Nucleus accumbens (tissue), 56 donors: ENCODE measurements around the gene BLM.
"Not testable (repeated sequence)": the region's sequence is repeated elsewhere in the genome, so short reads cannot be mapped to it uniquely, and the experiment has no call there.

Experiments
- DNase-seq, 56 donors: peaks; one replicate each; lab custom pipeline; 2025; lab: John Stamatoyannopoulos, UW

The BLM gene

GRCh38 chr15:90816401-90817116, 99.4 kb downstream of the BLM start:
- DNase-seq, result no peak

DNA sequence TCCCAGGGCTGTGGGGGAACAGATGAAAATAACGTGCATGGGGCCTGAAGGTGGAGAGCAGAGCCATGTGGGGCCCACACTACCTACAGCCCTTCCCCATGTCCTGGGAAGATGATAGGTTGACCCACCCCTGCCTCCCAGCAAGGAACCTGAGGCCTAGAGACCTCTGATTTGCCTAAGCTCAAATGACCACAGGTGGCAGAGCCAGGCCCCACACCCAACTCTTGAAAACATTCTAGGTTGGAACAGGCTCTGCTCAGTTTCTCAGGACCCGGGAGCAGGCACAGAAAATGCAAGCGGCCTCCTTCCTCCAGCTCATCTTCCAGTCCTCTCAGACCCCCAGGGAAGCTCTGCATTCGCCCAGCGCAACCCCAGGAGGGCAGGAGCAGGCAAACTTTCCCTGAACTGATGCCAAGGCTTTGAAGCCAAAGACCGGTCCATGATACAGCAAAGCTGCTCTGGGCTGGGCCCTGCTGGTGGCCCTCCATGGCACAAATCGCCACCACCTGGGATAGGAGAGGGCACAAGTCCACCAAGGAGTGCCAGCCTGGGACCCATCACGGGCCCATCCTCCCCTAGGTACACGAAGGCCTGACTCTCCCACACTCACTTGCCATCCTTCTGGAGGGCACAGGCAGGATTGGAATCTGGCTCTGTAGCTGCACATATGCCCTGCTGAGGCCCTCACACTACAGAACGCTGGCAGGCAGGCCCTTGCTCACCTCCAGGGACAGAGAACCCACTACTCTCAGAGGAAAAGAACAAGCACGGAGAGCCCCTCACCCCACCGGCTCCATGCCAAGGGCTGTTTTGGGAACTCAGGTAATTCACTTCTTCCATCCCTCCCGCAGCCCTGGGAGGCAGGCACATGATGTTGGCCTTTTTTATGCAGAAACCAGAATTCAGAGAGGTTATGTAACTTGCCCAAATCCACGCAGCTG, 100.2 kb downstream of the BLM start:
- DNase-seq, result no peak

DNA sequence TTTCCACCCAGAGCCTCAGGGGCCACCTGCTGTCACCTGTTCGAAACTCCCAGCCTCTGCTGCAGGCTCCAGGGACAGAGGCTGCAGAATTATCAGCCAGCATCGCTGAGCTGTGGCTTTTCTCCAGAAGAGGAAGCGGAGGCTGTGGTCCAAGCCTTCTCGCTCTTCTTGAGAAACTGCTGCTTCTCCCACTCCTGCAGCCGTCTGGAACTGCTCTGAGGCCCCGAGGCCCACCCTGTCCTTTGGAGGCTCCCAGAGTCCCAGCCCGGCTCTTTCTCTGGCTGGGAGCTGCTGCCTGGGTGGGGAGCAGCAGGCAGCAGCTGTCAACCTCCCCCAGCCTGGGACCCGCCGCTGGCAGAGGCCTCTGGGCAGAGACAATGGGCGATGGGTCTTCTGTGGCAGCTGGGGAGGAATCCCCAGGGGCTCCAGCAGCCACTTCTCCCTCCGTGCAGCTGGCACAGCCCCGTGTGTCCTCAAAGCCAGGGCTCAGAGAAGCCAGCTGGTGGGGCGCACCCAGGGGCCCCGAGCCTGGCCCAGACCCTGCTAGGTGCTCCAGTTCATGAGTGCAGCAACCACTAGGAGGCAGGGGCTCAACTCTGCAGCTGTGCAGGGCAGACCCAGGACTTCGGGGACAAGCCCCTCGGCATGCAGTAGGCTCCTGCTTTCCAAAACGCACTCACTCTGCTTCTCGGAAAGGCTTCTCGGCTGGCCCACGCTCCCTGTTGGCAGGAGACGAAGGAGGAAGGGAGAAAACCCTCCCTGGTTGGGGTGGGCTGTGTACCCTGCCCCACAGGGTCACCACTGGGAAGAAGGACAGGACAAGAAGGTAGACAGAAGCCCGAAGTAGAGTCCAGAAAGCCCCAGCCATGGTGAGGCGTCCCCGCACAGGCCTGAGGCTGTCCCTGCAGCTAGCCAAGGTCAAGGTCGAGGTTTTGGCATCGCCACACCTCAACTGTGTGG, 101.4 kb downstream of the BLM start:
- DNase-seq, result no peak

- DNase-seq, result no peak
Observed at GRCh38 chr15:90819390-90819789, 102.2 kb downstream of the BLM start.

DNA sequence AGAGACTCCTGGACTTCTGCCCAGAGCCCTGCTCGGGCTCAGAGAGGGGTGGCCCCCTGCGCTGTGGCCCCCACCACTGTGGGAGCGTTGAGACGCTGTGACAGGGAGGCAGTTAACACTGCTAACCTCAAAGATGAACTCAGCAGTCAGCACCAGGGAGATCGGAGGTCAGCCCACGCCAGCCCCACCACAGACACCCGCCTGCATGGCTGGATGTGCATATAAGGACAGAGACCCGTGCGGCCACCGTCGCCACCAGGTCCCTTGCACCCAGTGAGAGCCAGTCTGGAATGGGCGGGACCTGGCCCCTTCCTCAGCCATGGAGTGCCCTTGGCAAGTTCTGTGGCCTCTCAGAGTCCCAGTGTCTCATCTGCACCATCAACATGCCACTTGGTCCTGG, 102.7 kb downstream of the BLM start:
- DNase-seq, result no peak

GRCh38 chr15:90820481-90820880, 103.3 kb downstream of the BLM start:
- no peak for DNase-seq

- no peak for DNase-seq
Observed at GRCh38 chr15:90822204-90822955, 105.2 kb downstream of the BLM start.

- no peak for DNase-seq
Observed at GRCh38 chr15:90823455-90823974, 106.4 kb downstream of the BLM start.

GRCh38 chr15:90825115-90825899, 108.2 kb downstream of the BLM start:
- DNase-seq, result not testable (repeated sequence)

DNA sequence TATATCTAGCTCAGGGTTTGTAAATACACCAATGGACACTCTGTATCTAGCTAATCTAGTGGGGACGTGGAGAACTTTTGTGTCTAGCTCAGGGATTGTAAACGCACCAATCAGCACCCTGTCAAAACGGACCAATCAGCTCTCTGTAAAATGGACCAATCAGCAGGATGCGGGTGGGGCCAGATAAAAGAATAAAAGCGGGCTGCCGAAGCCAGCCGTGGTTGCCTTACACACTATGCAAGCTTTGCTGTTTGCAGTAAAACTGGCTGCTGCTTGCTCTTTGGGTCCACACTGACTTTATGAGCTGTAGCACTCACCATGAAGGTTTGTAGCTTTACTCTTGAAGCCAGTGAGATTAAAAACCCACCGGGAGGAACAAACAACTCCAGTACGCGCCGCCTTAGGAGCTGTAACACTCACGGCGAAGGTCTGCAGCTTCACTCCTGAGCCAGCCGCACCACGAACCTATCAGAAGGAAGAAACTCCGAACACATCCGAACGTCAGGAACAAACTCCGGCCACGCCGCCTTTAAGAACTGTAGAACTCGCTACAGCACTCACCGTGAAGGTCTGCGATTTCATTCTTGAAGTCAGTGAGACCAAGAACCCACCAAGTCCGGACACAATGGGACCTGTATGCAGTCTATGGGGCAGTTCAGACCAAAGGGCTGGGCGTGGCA, 109.2 kb downstream of the BLM start:
- DNase-seq, result not testable (repeated sequence)

- DNase-seq, result no peak
Observed at GRCh38 chr15:90826886-90827435, 109.8 kb downstream of the BLM start.

- no peak for DNase-seq
Observed at GRCh38 chr15:90828111-90828510, 111.0 kb downstream of the BLM start.

DNA sequence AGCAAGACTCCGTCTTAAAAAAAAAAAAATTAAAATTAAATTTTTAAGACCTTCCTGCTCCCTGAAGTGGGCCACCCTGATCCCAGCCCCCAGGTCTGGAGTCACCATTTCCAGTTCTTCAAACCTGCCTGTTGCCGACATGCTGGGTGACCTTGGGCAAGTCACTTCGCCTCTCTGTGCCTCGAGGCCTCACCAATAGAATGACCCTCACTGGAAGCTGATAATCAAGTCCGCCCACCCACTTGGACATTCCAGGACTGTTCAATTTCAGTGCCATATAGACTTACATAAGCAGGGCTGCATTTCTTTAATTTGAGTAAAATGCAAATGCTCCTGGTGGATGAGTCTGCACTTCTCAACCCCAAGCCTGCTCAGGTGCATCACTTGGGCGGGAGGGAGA, 112.0 kb downstream of the BLM start:
- no peak for DNase-seq

DNA sequence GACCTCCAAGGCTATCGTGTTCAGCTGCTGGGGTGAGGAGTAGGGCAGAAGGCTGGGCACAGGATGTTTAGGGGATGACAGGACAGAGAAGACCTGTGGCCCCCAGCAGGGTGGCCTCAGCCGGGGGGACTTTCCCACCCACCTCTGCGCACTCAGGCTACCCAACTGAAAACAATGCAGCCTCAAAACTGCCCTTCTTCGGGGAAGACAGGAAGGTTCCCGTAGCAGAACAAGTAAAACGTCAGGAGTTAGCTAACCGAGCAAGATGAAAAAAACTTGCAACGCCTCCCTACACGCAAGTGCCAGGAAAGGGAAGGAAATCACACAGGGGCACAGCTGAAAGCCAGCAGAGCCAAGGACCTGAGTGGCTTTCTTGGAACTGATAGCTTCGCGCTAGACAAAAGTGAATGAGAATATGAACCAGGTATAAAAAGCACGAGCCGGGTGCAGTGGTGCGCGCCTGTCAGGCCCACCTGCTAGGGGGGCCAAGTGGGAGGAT, 112.8 kb downstream of the BLM start:
- DNase-seq, result peak in 6 of 56 donors; percentile 11 to 31 (median 19)

DNA sequence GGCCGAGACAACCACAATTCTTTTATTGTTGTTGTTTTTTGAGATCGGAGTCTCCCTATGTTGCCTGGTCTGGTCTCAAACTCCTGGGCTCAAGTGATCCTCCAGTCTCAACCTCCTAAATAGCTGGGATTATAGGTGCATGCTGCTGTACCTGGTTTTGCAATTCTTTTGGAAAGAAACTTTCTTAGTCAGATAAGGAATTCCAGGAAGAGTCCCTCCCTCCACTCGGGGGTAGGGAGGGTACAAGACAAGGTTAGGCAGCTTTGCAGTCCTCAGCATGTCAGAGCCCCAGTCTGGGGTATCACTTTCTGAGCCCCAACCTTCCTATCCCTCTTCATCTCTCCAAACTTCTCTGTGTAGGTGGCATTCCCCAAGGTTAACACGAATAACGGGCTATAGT, 117.5 kb downstream of the BLM start:
- no peak for DNase-seq

DNA sequence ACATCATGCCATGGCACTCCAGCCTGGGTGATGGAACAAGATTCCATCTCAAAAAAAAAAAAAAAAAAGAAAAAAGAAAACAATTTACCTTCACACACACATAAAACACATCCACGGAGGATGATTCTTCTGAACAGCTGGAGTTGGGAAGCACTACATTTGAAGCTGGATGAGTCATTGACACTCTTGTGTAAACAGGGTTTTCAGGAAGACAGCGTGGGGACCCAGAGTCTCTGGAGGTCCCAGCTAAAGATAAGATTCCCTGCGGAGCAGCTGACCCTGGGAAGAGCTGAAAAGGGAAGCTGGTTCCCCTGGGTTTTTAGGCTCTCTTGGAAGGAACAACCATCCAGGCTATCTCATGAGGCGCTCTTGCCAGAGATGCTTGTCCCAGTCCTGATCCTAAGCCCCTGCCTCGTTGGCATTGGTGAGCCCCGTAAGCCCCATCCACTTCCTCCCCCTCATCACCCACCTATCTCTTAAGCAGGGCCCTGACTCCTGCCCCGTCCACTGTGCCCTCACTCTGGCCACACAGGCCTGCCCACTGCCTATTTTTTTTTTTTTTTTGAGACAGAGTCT, 119.2 kb downstream of the BLM start:
- DNase-seq, result no peak

DNA sequence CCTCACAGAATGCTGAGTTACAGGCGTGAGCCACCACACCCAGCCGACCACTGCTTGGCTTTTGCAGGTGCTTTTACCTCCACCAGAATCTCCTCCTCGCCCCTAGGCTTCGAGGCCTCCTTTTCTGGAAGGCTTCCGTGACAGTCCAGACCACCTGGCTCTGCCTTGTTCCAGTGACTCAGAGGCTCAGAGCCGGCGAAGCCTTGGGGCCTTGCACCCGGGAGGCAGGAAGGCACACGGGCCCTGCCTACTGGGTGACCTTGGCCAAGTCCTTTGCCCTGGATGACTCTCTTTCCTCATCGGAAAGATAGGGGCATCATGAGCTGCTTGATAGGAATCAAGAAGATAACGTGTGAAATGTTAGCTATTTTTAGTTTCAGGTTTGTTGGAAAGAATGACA, 119.9 kb downstream of the BLM start:
- DNase-seq, result no peak
